CD4-positive, alpha-beta T cell treated with Interleukin-6 at 100 ng/mL for 8 hours (primary cell): ENCODE data around the gene CTDNEP1.
"Not testable (repeated sequence)": the region's sequence is repeated elsewhere in the genome, so short reads cannot be mapped to it uniquely, and the experiment has no call there.

Source experiments
- DNase-seq: peaks from one replicate; pipeline ENCODE4 v3.0.0-alpha.2; 2020; ENCODE audit warnings: mixed read lengths, low spot score

CTDNEP1 gene

GRCh38 chr17:7248796-7249195 lies 2.7 kb downstream of the CTDNEP1 start:
- DNase-seq, result no peak

- no peak for DNase-seq
Observed at GRCh38 chr17:7246779-7247178, 4.8 kb downstream of the CTDNEP1 start.

GRCh38 chr17:7243838-7244237 lies 7.7 kb downstream of the CTDNEP1 start:
- not testable (repeated sequence) for DNase-seq

GRCh38 chr17:7243453-7243729 lies 8.1 kb downstream of the CTDNEP1 start:
- DNase-seq, result no peak

GRCh38 chr17:7242717-7243452 lies 8.6 kb downstream of the CTDNEP1 start:
- peak; percentile 91 for DNase-seq

- peak; percentile 88 for DNase-seq
Observed at GRCh38 chr17:7241783-7242716, 9.5 kb downstream of the CTDNEP1 start, which contains the start of gene GABARAP. Gene GABARAP (minus strand): TSS chr17:7242449. CDS start chr17:7242330, 119 bp downstream.

- DNase-seq, result no peak
Observed at GRCh38 chr17:7241090-7241733, 10.3 kb downstream of the CTDNEP1 start.

GRCh38 chr17:7240375-7240774 lies 11.2 kb downstream of the CTDNEP1 start:
- no peak for DNase-seq

- DNase-seq, result peak; percentile 99
Observed at GRCh38 chr17:7239091-7240027, 12.2 kb downstream of the CTDNEP1 start, which contains the start of gene PHF23. Gene PHF23 (minus strand): TSS chr17:7239457. CDS start chr17:7239279, 178 bp downstream.

GRCh38 chr17:7238420-7239090 lies 13.0 kb downstream of the CTDNEP1 start:
- DNase-seq, result peak; percentile 32

GRCh38 chr17:7237761-7238419 lies 13.6 kb downstream of the CTDNEP1 start:
- DNase-seq, result peak; percentile 82

- no peak for DNase-seq
Observed at GRCh38 chr17:7237266-7237760, 14.2 kb downstream of the CTDNEP1 start.

GRCh38 chr17:7236808-7237207 lies 14.7 kb downstream of the CTDNEP1 start:
- DNase-seq, result no peak

- DNase-seq, result no peak
Observed at GRCh38 chr17:7235693-7236665, 15.6 kb downstream of the CTDNEP1 start.

GRCh38 chr17:7234083-7234951 lies 17.2 kb downstream of the CTDNEP1 start, which contains the start of gene DVL2:
Gene DVL2 (minus strand): TSS chr17:7234517. CDS start chr17:7234262, 255 bp downstream.
- DNase-seq, result peak; percentile 95

- no peak for DNase-seq
Observed at GRCh38 chr17:7233701-7234082, 17.8 kb downstream of the CTDNEP1 start.

- no peak for DNase-seq
Observed at GRCh38 chr17:7232114-7232513, 19.4 kb downstream of the CTDNEP1 start.

GRCh38 chr17:7229504-7229903 lies 22.0 kb downstream of the CTDNEP1 start:
- no peak for DNase-seq
